Neural cell (in vitro differentiated cells): Measurements from ENCODE around the gene FILIP1L.

Experiments
- EZH2 ChIP-seq: fragments of 200-600, 300-800 bp; shearing (Covaris generic), sonication (generic); IDR thresholded peaks from 2 replicates; pipeline ENCODE4 v1.6.1; 2014; ENCODE audit warnings: antibody characterized with exemption, low read length, borderline replicate concordance, mild to moderate bottlenecking; ENCODE audit not compliant: insufficient read depth, poor library complexity, severe bottlenecking
- MXI1 ChIP-seq: fragments of 450-650 bp; conservative IDR thresholded peaks from 2 replicates; pipeline ENCODE4 v1.6.1; 2014; ENCODE audit warnings: antibody characterized with exemption, mild to moderate bottlenecking; ENCODE audit not compliant: poor library complexity, severe bottlenecking
- POLR2AphosphoS5 ChIP-seq: IDR thresholded peaks from 2 replicates; pipeline ENCODE4 v1.6.1; 2012
- TF ChIP-seq, protein P1 (sequence below): fragments of 450-650 bp; IDR thresholded peaks from 2 replicates; pipeline ENCODE4 v1.5.1; 2014; ENCODE audit warnings: antibody characterized with exemption, mild to moderate bottlenecking, moderate library complexity; ENCODE audit not compliant: poor library complexity, severe bottlenecking
- TF ChIP-seq, protein P2 (sequence below): IDR thresholded peaks from 2 replicates; pipeline ENCODE4 v1.6.1; 2012; ENCODE audit warnings: borderline replicate concordance

GRCh38 chr3:100001526-100002270 lies 112.6 kb downstream of the FILIP1L start:
- TF ChIP-seq, protein P1, sequence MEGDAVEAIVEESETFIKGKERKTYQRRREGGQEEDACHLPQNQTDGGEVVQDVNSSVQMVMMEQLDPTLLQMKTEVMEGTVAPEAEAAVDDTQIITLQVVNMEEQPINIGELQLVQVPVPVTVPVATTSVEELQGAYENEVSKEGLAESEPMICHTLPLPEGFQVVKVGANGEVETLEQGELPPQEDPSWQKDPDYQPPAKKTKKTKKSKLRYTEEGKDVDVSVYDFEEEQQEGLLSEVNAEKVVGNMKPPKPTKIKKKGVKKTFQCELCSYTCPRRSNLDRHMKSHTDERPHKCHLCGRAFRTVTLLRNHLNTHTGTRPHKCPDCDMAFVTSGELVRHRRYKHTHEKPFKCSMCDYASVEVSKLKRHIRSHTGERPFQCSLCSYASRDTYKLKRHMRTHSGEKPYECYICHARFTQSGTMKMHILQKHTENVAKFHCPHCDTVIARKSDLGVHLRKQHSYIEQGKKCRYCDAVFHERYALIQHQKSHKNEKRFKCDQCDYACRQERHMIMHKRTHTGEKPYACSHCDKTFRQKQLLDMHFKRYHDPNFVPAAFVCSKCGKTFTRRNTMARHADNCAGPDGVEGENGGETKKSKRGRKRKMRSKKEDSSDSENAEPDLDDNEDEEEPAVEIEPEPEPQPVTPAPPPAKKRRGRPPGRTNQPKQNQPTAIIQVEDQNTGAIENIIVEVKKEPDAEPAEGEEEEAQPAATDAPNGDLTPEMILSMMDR: no peak
- TF ChIP-seq EZH2 (no peak), MXI1 (no peak), POLR2AphosphoS5 (no peak)
- TF ChIP-seq, protein P2, sequence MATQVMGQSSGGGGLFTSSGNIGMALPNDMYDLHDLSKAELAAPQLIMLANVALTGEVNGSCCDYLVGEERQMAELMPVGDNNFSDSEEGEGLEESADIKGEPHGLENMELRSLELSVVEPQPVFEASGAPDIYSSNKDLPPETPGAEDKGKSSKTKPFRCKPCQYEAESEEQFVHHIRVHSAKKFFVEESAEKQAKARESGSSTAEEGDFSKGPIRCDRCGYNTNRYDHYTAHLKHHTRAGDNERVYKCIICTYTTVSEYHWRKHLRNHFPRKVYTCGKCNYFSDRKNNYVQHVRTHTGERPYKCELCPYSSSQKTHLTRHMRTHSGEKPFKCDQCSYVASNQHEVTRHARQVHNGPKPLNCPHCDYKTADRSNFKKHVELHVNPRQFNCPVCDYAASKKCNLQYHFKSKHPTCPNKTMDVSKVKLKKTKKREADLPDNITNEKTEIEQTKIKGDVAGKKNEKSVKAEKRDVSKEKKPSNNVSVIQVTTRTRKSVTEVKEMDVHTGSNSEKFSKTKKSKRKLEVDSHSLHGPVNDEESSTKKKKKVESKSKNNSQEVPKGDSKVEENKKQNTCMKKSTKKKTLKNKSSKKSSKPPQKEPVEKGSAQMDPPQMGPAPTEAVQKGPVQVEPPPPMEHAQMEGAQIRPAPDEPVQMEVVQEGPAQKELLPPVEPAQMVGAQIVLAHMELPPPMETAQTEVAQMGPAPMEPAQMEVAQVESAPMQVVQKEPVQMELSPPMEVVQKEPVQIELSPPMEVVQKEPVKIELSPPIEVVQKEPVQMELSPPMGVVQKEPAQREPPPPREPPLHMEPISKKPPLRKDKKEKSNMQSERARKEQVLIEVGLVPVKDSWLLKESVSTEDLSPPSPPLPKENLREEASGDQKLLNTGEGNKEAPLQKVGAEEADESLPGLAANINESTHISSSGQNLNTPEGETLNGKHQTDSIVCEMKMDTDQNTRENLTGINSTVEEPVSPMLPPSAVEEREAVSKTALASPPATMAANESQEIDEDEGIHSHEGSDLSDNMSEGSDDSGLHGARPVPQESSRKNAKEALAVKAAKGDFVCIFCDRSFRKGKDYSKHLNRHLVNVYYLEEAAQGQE: no peak
